HepG2 (cell line): ENCODE measurements around the gene TJAP1. TPM values are rescaled to one million over a fixed set of nuclear protein-coding genes. Genes with fewer than 3 reads are reported as not detected.
A peak's percentile ranks its signal among the peaks of the same experiment; 100 is the strongest.

ENCODE experiments used
- ARNTL ChIP-seq: sonication (generic); formaldehyde crosslinking; IDR thresholded peaks from 2 replicates; pipeline ENCODE4 v1.4.0; 2020; ENCODE audit warnings: mild to moderate bottlenecking, missing genetic modification reagents
- CREB3 ChIP-seq: sonication (generic); formaldehyde crosslinking; IDR thresholded peaks from 2 replicates; pipeline ENCODE4 v1.5.0; 2020; ENCODE audit warnings: missing genetic modification reagents
- CSRNP1 ChIP-seq: sonication (generic); formaldehyde crosslinking; IDR thresholded peaks from 2 replicates; pipeline ENCODE4 v1.8.1; 2023; ENCODE audit warnings: mild to moderate bottlenecking, missing genetic modification reagents
- EZH2 ChIP-seq: conservative IDR thresholded peaks from 2 replicates; pipeline ENCODE4 v1.6.1; 2012; ENCODE audit warnings: mild to moderate bottlenecking, low read depth, low read length, moderate library complexity
- FOXP4 ChIP-seq: sonication (generic); formaldehyde crosslinking; IDR thresholded peaks from 2 replicates; pipeline ENCODE4 v1.4.0; 2020; ENCODE audit warnings: missing genetic modification reagents
- GATA4 ChIP-seq: sonication (generic); IDR thresholded peaks from 2 replicates; pipeline ENCODE4 v1.6.1; 2016; ENCODE audit warnings: antibody characterized with exemption, low read depth, borderline replicate concordance
- GLMP ChIP-seq: sonication (generic); formaldehyde crosslinking; IDR thresholded peaks from 2 replicates; pipeline ENCODE4 v1.9.0; 2021; ENCODE audit warnings: missing genetic modification reagents, mild to moderate bottlenecking, borderline replicate concordance
- MIER3 ChIP-seq: IDR thresholded peaks from 2 replicates; pipeline ENCODE4 v1.6.1; 2016; ENCODE audit warnings: missing compliant biosample characterization, borderline replicate concordance
- NFE2L2 ChIP-seq: fragments of 150-350 bp; IDR thresholded peaks from 2 replicates; pipeline ENCODE4 v1.6.1; 2014; ENCODE audit warnings: low read length
- NFIC ChIP-seq: IDR thresholded peaks from 2 replicates; pipeline ENCODE4 v1.6.1; 2012; ENCODE audit warnings: mild to moderate bottlenecking, low read length, inconsistent platforms
- NR0B2 ChIP-seq: sonication (generic); formaldehyde crosslinking; IDR thresholded peaks from 2 replicates; pipeline ENCODE4 v1.4.0; 2020; ENCODE audit warnings: mild to moderate bottlenecking, missing genetic modification reagents
- PRMT3 ChIP-seq: sonication (generic); formaldehyde crosslinking; IDR thresholded peaks from 2 replicates; pipeline ENCODE4 v1.8.1; 2022; ENCODE audit warnings: low read depth, mild to moderate bottlenecking, moderate library complexity, missing genetic modification reagents, borderline replicate concordance
- RELA ChIP-seq: sonication (generic); formaldehyde crosslinking; IDR thresholded peaks from 2 replicates; pipeline ENCODE4 v1.4.0; 2020; ENCODE audit warnings: missing genetic modification reagents
- RXRB ChIP-seq: IDR thresholded peaks from 2 replicates; pipeline ENCODE4 v1.6.1; 2016; ENCODE audit warnings: borderline replicate concordance, missing genetic modification reagents, missing compliant biosample characterization
- SOX6 ChIP-seq, 2 experiments: fragments of 450-650 bp in 1 of 2; sonication (generic) in 1 of 2; formaldehyde crosslinking in 1 of 2; IDR thresholded peaks; 2 replicates each; pipeline versions ENCODE4 v1.4.0 to v1.6.1; 2017 to 2020; ENCODE audit warnings: antibody characterized with exemption in 1 of 2, mild to moderate bottlenecking in 1 of 2, missing genetic modification reagents in 1 of 2
- WIZ ChIP-seq: sonication (generic); formaldehyde crosslinking; IDR thresholded peaks from 2 replicates; pipeline ENCODE4 v1.5.1; 2020; ENCODE audit warnings: mild to moderate bottlenecking, missing genetic modification reagents
- ZBTB3 ChIP-seq: sonication (generic); formaldehyde crosslinking; IDR thresholded peaks from 2 replicates; pipeline ENCODE4 v1.4.0; 2020; ENCODE audit warnings: low read depth, mild to moderate bottlenecking, moderate library complexity, missing genetic modification reagents, borderline replicate concordance
- ZBTB8A ChIP-seq: sonication (generic); formaldehyde crosslinking; IDR thresholded peaks from 2 replicates; pipeline ENCODE4 v1.4.0; 2020; ENCODE audit warnings: mild to moderate bottlenecking, low read depth, missing genetic modification reagents, borderline replicate concordance
- ZFP41 ChIP-seq: sonication (generic); formaldehyde crosslinking; IDR thresholded peaks from 2 replicates; pipeline ENCODE4 v1.4.0; 2020; ENCODE audit warnings: mild to moderate bottlenecking, missing genetic modification reagents, borderline replicate concordance
- ZKSCAN8 ChIP-seq: IDR thresholded peaks from 2 replicates; pipeline ENCODE4 v1.6.1; 2016; ENCODE audit warnings: borderline replicate concordance, missing genetic modification reagents, missing compliant biosample characterization
- ZNF337 ChIP-seq: sonication (generic); formaldehyde crosslinking; IDR thresholded peaks from 2 replicates; pipeline ENCODE4 v1.5.1; 2020; ENCODE audit warnings: missing genetic modification reagents, low read depth, mild to moderate bottlenecking, borderline replicate concordance
- ZNF549 ChIP-seq: sonication (generic); formaldehyde crosslinking; IDR thresholded peaks from 2 replicates; pipeline ENCODE4 v1.5.0; 2020; ENCODE audit warnings: missing genetic modification reagents
- ZNF562 ChIP-seq: sonication (generic); formaldehyde crosslinking; IDR thresholded peaks from 2 replicates; pipeline ENCODE4 v1.8.0; 2022; ENCODE audit warnings: missing genetic modification reagents, borderline replicate concordance
- polyA plus RNA-seq, 8 experiments: library from polyadenylated mRNA; depleted of rRNA in 3 of 8; stranded (reverse) in 7 of 8; unstranded in 1 of 8; fragments of >200 nt; fragmentation: Illumina TruSeq in 4 of 8; extraction: Trizol in 4 of 8; gene quantifications; 2 replicates each; pipeline versions ENCODE4 v1.2.1 to v1.2.3, GENCODE V29; 2011 to 2016; ENCODE audit warnings: low read depth in 4 of 8, missing spikeins in 1 of 8, mixed read lengths in 1 of 8; ENCODE audit not compliant: insufficient read depth in 1 of 8
- total RNA-seq, 5 experiments: library from RNA; depleted of rRNA; stranded (reverse); fragments of >200 nt; fragmentation: Illumina TruSeq; extraction: Trizol; gene quantifications; 2 replicates each; pipeline ENCODE4 v1.2.3, GENCODE V29; 2016; ENCODE audit warnings: low read depth in 1 of 5

TJAP1 gene
- total and polyA plus RNA-seq, 2 of the 13 experiments (the other 11 are each of a cell fraction or from before 2014, with no cell fraction given) = 15.7 to 41.6 TPM

GRCh38 chr6:43506667-43507471 is 29.5 kb downstream of the TJAP1 start (continued):
- TF ChIP-seq MIER3 (CRISPR knock-in tag) (no peak), CREB3 (no peak), GLMP (CRISPR knock-in tag) (no peak), WIZ (CRISPR knock-in tag) (no peak), NFE2L2 (no peak), NFIC (no peak), CSRNP1 (CRISPR knock-in tag) (no peak), SOX6 (IDR thresholded peaks at IDR 0.05) (no peak), SOX6 (CRISPR knock-in tag; IDR thresholded peaks at IDR 0.05) (peak; percentile 59), ZNF562 (CRISPR knock-in tag) (no peak), RELA (no peak), ZBTB8A (CRISPR knock-in tag) (no peak), ZNF337 (CRISPR knock-in tag) (no peak), PRMT3 (no peak), NR0B2 (CRISPR knock-in tag) (0 out of 2 replicates have a peak, but pooled peaks have one; percentile 20), EZH2 (no peak), RXRB (peak; percentile 49; the same call in 1 of the 2 replicates), GATA4 (no peak), FOXP4 (CRISPR knock-in tag) (no peak), ZBTB3 (no peak), ZNF549 (CRISPR knock-in tag) (no peak), ZKSCAN8 (CRISPR knock-in tag) (0 out of 2 replicates have a peak, but pooled peaks have one; percentile 20), ZFP41 (0 out of 2 replicates have a peak, but pooled peaks have one; percentile 43), ARNTL (CRISPR knock-in tag) (no peak)
